HepG2 (cell line): ENCODE results near the gene SMNDC1. TPM values are rescaled to one million over a fixed set of nuclear protein-coding genes. Genes with fewer than 3 reads are reported as not detected.

Source experiments
- ATAC-seq: fragments of 200-7000 bp; cut with Tn5 transposase; 3 replicates; pipeline ENCODE4 v1.9.1; 2020; ENCODE audit warnings: mild to moderate bottlenecking, moderate library complexity
- BruUV-seq: library from RNA; stranded (reverse); fragments of 400-500 nt; replicated peaks from 2 replicates; lab custom pipeline; 2021; lab: Mats Ljungman, UMichigan
- CTCF ChIA-PET: fragments of 300-600 bp; formaldehyde crosslinking; extraction: SDS; loops from one replicate; lab custom pipeline; 2021; ENCODE audit warnings: low total read pairs, inconsistent platforms, low intra/inter-chr PET ratio; lab: Yijun Ruan, JAX
- POLR2A ChIA-PET: fragments of 350-600 bp; sonication (Branson Sonifier 250); formaldehyde crosslinking; loops from one replicate; lab custom pipeline; 2020; ENCODE audit warnings: antibody characterized with exemption, inconsistent platforms; lab: Yijun Ruan, JAX
- DNase-seq: peaks from one replicate; pipeline ENCODE4 v3.0.0-alpha.2; 2015; ENCODE audit warnings: low spot score
- FAIRE-seq: peaks from 3 replicates; lab custom pipeline; 2011; peaks lifted over from hg19 to GRCh38; lab: Jason Lieb, UNC
- H2AFZ ChIP-seq: one replicate; pipeline ENCODE4 v1.6.1; 2011; ENCODE audit warnings: low read length, inconsistent platforms
- H3K27ac ChIP-seq: fragments of 300-600 bp; 3 replicates; pipeline ENCODE4 v1.8.0; 2011; ENCODE audit warnings: mixed run types, mild to moderate bottlenecking, mixed read lengths, low read length, inconsistent platforms; ENCODE audit not compliant: insufficient read depth; ENCODE audit errors: extremely low read length
- H3K27me3 ChIP-seq, 2 experiments: fragments of 200-600 bp in 1 of 2; 2 replicates in 1 of 2; 3 replicates in 1 of 2; pipeline versions ENCODE4 v1.6.0 to v1.8.0; 2011; ENCODE audit warnings: low read length in 2 of 2, mild to moderate bottlenecking in 2 of 2, moderate library complexity in 2 of 2, inconsistent platforms in 1 of 2; ENCODE audit not compliant: insufficient read depth in 2 of 2, control insufficient read depth in 1 of 2
- H3K36me3 ChIP-seq, 2 experiments: fragments of 200-600 bp in 1 of 2; replicated peaks in 1 of 2; 2 replicates in 1 of 2; 3 replicates in 1 of 2; pipeline versions ENCODE4 v1.5.1 to v1.8.0; 2011; ENCODE audit warnings: low read length in 2 of 2, inconsistent platforms in 1 of 2; ENCODE audit not compliant: insufficient read depth in 2 of 2, control insufficient read depth in 1 of 2
- H3K4me1 ChIP-seq: 2 replicates; pipeline ENCODE4 v1.5.1; 2012; ENCODE audit warnings: low read length, inconsistent platforms; ENCODE audit not compliant: insufficient read depth
- H3K4me2 ChIP-seq: 2 replicates; pipeline ENCODE4 v1.6.0; 2011; ENCODE audit warnings: low read depth, low read length, inconsistent platforms
- H3K4me3 ChIP-seq, 3 experiments: fragments of 200-600 bp in 1 of 3; sonication (generic), shearing (Covaris generic) in 1 of 3; replicated peaks in 1 of 3; 2 replicates each; pipeline ENCODE4 v1.5.1; 2011 to 2016; ENCODE audit warnings: low read length in 3 of 3, inconsistent platforms in 2 of 3, low read depth in 2 of 3, mild to moderate bottlenecking in 2 of 3, control low read depth in 1 of 3, mixed read lengths in 1 of 3; ENCODE audit not compliant: insufficient read depth in 1 of 3
- H3K79me2 ChIP-seq: one replicate; pipeline ENCODE4 v1.6.1; 2011; ENCODE audit warnings: low read length, inconsistent platforms; ENCODE audit not compliant: insufficient read depth
- H3K9ac ChIP-seq: 2 replicates; pipeline ENCODE4 v1.6.0; 2011; ENCODE audit warnings: mild to moderate bottlenecking, low read depth, low read length, inconsistent platforms; ENCODE audit not compliant: insufficient read depth
- H3K9me3 ChIP-seq: 2 replicates; pipeline ENCODE4 v1.5.1; 2012; ENCODE audit warnings: mild to moderate bottlenecking, low read length
- H4K20me1 ChIP-seq: 2 replicates; pipeline ENCODE4 v1.6.0; 2011; ENCODE audit warnings: inconsistent platforms, mild to moderate bottlenecking, low read length, moderate library complexity; ENCODE audit not compliant: insufficient read depth
- CREB1 ChIP-seq, 2 experiments: fragments of 450-650 bp in 1 of 2; IDR thresholded peaks; 2 replicates each; pipeline ENCODE4 v1.6.1; 2016 to 2017; ENCODE audit warnings: control low read depth in 1 of 2, mild to moderate bottlenecking in 1 of 2, missing compliant biosample characterization in 1 of 2, missing genetic modification characterization in 1 of 2
- FOSL2 ChIP-seq: sonication (generic); formaldehyde crosslinking; IDR thresholded peaks from 2 replicates; pipeline ENCODE4 v1.4.0; 2020; ENCODE audit warnings: missing genetic modification reagents
- WGBS: methylation state at CpG from one replicate; pipeline ENCODE4 v1.1.6; 2017; ENCODE audit warnings: low lambda C conversion rate; 5-methylcytosine and 5-hydroxymethylcytosine counted together
- in situ Hi-C: cut with HindIII; loops from 2 replicates; pipeline ENCODE4 v1.10.0; 2017; ENCODE audit warnings: low pct_unique_long_range_greater_than_20kb; ENCODE audit not compliant: extremely low pct_ligation_motif_present
- intact Hi-C: fragments of 100-400 bp; cut with micrococcal nuclease; formaldehyde crosslinking; loops from one replicate; pipeline ENCODE4 v1.10.0; 2022; ENCODE audit not compliant: unreplicated experiment
- polyA plus RNA-seq, 8 experiments: library from polyadenylated mRNA; depleted of rRNA in 3 of 8; stranded (reverse) in 7 of 8; unstranded in 1 of 8; fragments of >200 nt; fragmentation: Illumina TruSeq in 4 of 8; extraction: Trizol in 4 of 8; gene quantifications; 2 replicates each; pipeline versions ENCODE4 v1.2.1 to v1.2.3, GENCODE V29; 2011 to 2016; ENCODE audit warnings: low read depth in 4 of 8, missing spikeins in 1 of 8, mixed read lengths in 1 of 8; ENCODE audit not compliant: insufficient read depth in 1 of 8
- total RNA-seq, 5 experiments: library from RNA; depleted of rRNA; stranded (reverse); fragments of >200 nt; fragmentation: Illumina TruSeq; extraction: Trizol; gene quantifications; 2 replicates each; pipeline ENCODE4 v1.2.3, GENCODE V29; 2016; ENCODE audit warnings: low read depth in 1 of 5
- TF ChIP-seq, protein P1 (sequence below): sonication (generic); formaldehyde crosslinking; IDR thresholded peaks from 2 replicates; pipeline ENCODE4 v1.4.0; 2020; ENCODE audit warnings: mild to moderate bottlenecking, missing genetic modification reagents

SMNDC1 gene
- total and polyA plus RNA-seq, 2 of the 13 experiments (the other 11 are each of a cell fraction or from before 2014, with no cell fraction given) = 7.8 to 8.9 TPM

DNA sequence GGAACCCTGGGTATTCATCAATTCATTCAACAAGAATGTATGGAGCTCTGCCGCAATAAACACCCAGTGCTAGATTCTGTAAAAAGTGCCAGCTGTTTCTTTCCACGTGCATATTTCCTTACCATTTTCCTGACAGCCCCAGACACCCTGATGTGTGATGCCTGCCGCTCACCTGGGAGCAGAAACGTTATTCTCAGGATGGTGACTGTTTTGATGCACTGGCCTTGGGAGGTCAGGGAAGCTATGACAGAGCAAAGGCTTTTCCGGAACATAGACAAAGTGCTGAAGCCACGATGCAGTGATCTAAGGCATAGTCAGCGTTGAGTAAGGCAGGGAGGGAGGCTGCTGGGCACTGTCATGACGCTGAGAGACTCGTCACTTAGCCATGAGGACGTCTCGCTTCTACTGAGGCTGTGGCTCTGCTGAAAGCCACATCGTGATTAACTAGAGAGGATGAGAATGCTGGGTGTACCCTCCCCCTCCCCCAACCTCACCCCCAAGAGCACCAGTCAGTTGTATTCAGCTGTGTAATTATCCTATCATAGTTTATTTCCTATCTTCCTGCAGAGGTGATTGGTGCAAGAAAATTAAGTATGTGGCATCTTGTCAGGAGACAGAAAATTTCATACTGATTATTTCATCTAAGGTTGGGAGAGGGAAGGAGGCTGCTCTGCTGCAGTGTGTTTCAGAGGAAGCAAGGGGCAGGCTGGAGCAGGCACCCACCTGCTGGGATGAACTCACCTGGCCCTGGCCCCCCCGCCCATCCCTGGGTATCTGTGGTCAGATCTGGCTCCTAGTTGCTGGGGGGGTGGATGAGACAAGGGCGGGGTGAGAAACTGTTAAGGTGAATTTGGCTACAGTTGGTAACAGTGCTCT, 48.8 kb upstream of the SMNDC1 start:
- POLR2A ChIA-PET = no interaction called here

More for the DNA sequence above, 48.8 kb upstream of the SMNDC1 start:
- no peaks in the 10 kb centered on the region for H4K20me1 ChIP-seq
- H3K4me3 ChIP-seq = no peak overlapping the region
- no peak overlapping the region for H2AFZ ChIP-seq
- 8% methylated on average over 14 of the region's 14 CpGs for WGBS
- H3K9ac ChIP-seq = no peak overlapping the region
- H3K4me1 ChIP-seq = peaks cover 14% of the 10 kb centered on the region
- peaks cover 0 to 35% of the 10 kb centered on the region in 2 experiments; a peak in 2 of 5 replicates for H3K27me3 ChIP-seq
- DNase-seq = no peak
- no peaks in the 10 kb centered on the region for H3K36me3 ChIP-seq
- no TSS peak for BruUV-seq
- no peak overlapping the region for H3K27ac ChIP-seq
- intact Hi-C loops = loop anchor here (1.0 kb wide), 1 partner anchor 194 kb away; no protein-coding TSS in a partner anchor
- in situ Hi-C loops = loop anchor here (5.0 kb wide), 1 partner anchor 194 kb away; no protein-coding TSS in a partner anchor
- H3K9me3 ChIP-seq = no peaks in the 10 kb centered on the region
- no peak for ATAC-seq
- no peak for FAIRE-seq
- no peak overlapping the region for H3K4me2 ChIP-seq
- CTCF ChIA-PET = interaction anchor here (1.1 to 4.1 kb wide), 3 partner anchors 59 to 193 kb away, joined by 3 to 27 read pairs (median 4); no protein-coding TSS in a partner anchor
- H3K79me2 ChIP-seq = no peaks in the 10 kb centered on the region
- TF ChIP-seq, protein P1, sequence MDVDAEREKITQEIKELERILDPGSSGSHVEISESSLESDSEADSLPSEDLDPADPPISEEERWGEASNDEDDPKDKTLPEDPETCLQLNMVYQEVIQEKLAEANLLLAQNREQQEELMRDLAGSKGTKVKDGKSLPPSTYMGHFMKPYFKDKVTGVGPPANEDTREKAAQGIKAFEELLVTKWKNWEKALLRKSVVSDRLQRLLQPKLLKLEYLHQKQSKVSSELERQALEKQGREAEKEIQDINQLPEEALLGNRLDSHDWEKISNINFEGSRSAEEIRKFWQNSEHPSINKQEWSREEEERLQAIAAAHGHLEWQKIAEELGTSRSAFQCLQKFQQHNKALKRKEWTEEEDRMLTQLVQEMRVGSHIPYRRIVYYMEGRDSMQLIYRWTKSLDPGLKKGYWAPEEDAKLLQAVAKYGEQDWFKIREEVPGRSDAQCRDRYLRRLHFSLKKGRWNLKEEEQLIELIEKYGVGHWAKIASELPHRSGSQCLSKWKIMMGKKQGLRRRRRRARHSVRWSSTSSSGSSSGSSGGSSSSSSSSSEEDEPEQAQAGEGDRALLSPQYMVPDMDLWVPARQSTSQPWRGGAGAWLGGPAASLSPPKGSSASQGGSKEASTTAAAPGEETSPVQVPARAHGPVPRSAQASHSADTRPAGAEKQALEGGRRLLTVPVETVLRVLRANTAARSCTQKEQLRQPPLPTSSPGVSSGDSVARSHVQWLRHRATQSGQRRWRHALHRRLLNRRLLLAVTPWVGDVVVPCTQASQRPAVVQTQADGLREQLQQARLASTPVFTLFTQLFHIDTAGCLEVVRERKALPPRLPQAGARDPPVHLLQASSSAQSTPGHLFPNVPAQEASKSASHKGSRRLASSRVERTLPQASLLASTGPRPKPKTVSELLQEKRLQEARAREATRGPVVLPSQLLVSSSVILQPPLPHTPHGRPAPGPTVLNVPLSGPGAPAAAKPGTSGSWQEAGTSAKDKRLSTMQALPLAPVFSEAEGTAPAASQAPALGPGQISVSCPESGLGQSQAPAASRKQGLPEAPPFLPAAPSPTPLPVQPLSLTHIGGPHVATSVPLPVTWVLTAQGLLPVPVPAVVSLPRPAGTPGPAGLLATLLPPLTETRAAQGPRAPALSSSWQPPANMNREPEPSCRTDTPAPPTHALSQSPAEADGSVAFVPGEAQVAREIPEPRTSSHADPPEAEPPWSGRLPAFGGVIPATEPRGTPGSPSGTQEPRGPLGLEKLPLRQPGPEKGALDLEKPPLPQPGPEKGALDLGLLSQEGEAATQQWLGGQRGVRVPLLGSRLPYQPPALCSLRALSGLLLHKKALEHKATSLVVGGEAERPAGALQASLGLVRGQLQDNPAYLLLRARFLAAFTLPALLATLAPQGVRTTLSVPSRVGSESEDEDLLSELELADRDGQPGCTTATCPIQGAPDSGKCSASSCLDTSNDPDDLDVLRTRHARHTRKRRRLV (CRISPR knock-in tag) = no peak
- peak; percentile 15; the same call in 1 of the 2 replicates for TF ChIP-seq CREB1 (IDR thresholded peaks at IDR 0.05)
- no peak for TF ChIP-seq CREB1 (CRISPR knock-in tag; IDR thresholded peaks at IDR 0.05)
- peak; percentile 12; the same call in 1 of the 2 replicates for TF ChIP-seq FOSL2
